ENCODE results near the gene CDRT4. TPM values are rescaled to one million over a fixed set of nuclear protein-coding genes. Genes with fewer than 3 reads are reported as not detected.
A peak's percentile ranks its signal among the peaks of the same experiment; 100 is the strongest.
"Not testable (repeated sequence)": the region's sequence is repeated elsewhere in the genome, so short reads cannot be mapped to it uniquely, and the experiment has no call there.

CDRT4 gene
- total RNA-seq, 1 donor: 6.5 TPM

DNA sequence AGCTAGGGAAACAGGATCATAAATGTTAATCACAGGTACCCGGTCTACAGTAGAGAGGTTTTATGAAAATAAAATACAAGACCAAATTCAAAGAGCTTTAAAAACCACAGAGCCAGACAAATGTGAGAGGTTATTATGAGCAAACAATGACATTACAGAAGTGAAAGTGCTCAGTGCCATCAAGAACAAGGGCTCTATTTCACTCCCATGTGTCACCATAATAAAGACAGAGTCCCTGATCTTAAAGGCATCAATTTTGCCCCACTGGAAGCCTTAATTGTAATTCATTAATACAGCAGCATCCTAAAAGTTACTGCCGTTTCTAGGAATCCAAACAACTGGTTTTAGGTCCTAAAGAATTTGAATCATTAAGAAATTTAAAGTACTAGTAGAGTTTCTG, 43.7 kb upstream of the CDRT4 start:
- no peak overlapping the region for H3K4me3 ChIP-seq (ENCODE audit: low read depth, low read length)
- TF ChIP-seq, protein P1, sequence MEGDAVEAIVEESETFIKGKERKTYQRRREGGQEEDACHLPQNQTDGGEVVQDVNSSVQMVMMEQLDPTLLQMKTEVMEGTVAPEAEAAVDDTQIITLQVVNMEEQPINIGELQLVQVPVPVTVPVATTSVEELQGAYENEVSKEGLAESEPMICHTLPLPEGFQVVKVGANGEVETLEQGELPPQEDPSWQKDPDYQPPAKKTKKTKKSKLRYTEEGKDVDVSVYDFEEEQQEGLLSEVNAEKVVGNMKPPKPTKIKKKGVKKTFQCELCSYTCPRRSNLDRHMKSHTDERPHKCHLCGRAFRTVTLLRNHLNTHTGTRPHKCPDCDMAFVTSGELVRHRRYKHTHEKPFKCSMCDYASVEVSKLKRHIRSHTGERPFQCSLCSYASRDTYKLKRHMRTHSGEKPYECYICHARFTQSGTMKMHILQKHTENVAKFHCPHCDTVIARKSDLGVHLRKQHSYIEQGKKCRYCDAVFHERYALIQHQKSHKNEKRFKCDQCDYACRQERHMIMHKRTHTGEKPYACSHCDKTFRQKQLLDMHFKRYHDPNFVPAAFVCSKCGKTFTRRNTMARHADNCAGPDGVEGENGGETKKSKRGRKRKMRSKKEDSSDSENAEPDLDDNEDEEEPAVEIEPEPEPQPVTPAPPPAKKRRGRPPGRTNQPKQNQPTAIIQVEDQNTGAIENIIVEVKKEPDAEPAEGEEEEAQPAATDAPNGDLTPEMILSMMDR (IDR thresholded peaks at IDR 0.05; ENCODE audit: insufficient read depth, low read depth, low read length): no peak
- no peak for DNase-seq (ENCODE audit: low read depth)

DNA sequence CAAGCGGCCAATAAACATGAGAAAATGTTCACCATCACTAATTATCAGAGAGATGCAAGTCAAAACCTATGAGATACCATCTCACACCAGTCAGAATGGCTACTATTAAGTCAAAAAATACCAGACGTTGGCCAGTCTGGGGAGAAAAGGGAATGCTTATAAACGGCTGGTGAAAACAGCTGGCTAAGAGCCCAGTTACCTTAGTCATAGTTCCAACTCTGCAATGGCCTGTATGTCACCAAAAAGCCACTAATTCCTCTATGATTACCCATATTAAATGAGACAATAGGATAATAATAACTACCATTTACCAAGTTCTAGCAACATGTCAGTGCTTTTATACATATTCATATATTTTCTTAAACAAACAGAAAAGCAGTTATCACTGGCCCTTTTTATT, 42.9 kb upstream of the CDRT4 start:
- DNase-seq (ENCODE audit: low read depth): peak; percentile 69
- TF ChIP-seq, protein P1 (IDR thresholded peaks at IDR 0.05; ENCODE audit: insufficient read depth, low read depth, low read length): no peak
- H3K4me3 ChIP-seq (ENCODE audit: low read depth, low read length): no peak overlapping the region

DNA sequence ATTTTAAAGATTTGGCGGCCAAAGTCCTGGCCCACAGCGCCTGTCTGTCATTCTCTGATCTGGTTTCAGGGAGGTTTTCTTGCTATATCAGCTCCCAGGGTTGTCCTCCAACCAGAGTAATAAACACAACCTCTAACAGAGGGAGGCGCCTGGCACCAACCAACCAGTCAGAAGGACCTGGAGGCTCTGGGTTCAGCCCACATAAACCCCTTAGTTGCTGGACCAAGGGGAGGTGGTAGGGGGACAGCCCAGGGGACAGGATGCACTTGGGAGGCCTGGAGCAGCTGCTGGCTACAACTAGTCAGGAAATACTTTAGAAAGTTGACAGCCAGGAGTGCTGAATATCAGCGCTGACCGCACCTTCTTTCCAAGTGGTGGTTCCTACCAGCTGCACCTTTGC, 41.7 kb upstream of the CDRT4 start:
- no peak overlapping the region for H3K4me3 ChIP-seq (ENCODE audit: low read depth, low read length)
- no peak for DNase-seq (ENCODE audit: low read depth)
- TF ChIP-seq, protein P1 (IDR thresholded peaks at IDR 0.05; ENCODE audit: insufficient read depth, low read depth, low read length): no peak

DNA sequence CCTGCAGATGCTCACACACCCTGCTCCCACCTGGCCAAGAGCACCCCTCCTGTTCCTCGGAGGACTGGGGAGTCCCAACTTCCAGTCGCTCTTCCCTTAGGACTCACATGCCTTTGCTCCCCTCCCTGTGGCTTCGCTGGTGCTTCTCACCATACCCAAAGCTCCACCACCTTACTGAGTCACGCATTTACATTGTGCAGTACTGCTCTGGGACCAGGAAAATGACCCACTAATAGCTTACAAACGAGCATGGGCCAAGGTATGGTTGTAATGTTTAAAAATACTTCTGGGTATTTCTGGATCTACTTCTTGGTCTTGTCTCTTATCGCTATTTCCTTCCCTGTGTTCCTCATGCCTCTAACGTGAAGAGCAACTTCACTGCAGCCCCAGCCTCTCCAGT, 41.0 kb upstream of the CDRT4 start:
- DNase-seq (ENCODE audit: low read depth): no peak
- H3K4me3 ChIP-seq (ENCODE audit: low read depth, low read length): no peak overlapping the region
- TF ChIP-seq, protein P1 (IDR thresholded peaks at IDR 0.05; ENCODE audit: insufficient read depth, low read depth, low read length): no peak

DNA sequence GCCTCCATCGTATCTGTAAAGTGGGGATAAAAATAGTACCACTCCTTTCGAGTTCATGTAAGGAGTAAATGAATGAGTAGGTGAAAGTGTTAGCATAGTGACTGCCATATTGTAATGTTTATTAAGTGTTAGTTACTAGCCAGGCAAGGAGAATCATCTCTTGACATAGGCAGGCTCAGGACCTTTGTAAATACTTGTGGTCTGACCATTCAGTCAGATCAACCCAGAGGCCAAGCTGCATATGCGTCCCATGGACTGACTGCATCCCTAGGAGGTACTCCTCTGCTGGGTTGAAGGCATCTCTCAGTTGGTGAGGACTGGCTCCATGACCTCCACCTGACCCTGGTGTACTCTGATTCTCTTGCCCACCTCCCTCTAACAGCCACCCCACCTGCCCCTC, 40.5 kb upstream of the CDRT4 start:
- TF ChIP-seq, protein P1 (IDR thresholded peaks at IDR 0.05; ENCODE audit: insufficient read depth, low read depth, low read length): no peak
- no peak overlapping the region for H3K4me3 ChIP-seq (ENCODE audit: low read depth, low read length)
- no peak for DNase-seq (ENCODE audit: low read depth)

DNA sequence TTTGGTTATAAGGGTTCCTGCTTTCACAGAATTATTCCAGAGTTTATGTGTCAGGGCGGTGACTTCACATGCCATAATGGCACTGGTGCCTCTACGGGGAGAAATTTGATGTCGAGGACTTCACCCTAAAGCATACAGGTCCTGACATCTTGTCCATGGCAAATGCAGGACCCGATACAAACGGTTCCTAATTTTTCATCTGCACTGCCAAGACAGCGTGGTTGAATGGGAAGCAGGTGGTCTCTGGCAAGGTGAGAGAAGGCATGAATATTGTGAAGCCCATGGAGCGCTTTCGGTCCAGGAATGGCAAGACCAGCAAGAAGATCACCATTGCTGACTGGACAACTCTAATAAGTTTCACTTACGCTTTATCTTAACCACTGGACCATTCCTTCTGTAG, 39.6 kb upstream of the CDRT4 start:
- TF ChIP-seq, protein P1 (IDR thresholded peaks at IDR 0.05; ENCODE audit: insufficient read depth, low read depth, low read length): no peak
- no peak for DNase-seq (ENCODE audit: low read depth)
- no peak overlapping the region for H3K4me3 ChIP-seq (ENCODE audit: low read depth, low read length)

DNA sequence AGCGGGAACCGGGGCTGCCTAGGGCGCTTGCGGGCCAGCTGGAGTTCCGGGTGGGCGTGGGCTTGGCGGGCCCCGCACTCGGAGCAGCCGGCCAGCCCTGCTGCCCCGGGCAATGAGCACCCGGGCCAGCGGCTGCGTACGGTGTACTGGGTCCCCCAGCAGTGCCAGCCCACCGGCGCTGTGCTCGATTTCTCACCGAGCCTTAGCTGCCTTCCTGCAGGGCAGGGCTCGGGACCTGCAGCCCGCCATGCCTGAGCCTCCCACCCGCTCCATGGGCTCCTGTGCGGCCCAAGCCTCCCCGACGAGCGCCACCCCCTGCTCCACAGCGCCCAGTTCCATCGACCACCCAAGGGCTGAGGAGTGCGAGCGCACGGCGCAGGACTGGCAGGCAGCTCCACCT, 38.3 kb upstream of the CDRT4 start:
- not testable (repeated sequence) for DNase-seq (ENCODE audit: low read depth); H3K4me3 ChIP-seq (ENCODE audit: low read depth, low read length)

Measured in fibroblast of villous mesenchyme (primary cell).